HG03565 (cell line): Measurements from ENCODE around the gene GTF3C4.
A peak's percentile ranks its signal among the peaks of the same experiment; 100 is the strongest.

Source experiments
- ATAC-seq: cut with Tn5 transposase; IDR thresholded peaks from one replicate; pipeline ENCODE4 v1.9.1; 2021; ENCODE audit warnings: mild to moderate bottlenecking, moderate library complexity; ENCODE audit not compliant: unreplicated experiment

The GTF3C4 gene

GRCh38 chr9:132647806-132648205 lies 22.5 kb upstream of the GTF3C4 start:
- ATAC-seq = no peak

GRCh38 chr9:132648283-132648682 lies 22.0 kb upstream of the GTF3C4 start:
- no peak for ATAC-seq

- ATAC-seq = no peak
Measured at GRCh38 chr9:132648685-132649084, 21.6 kb upstream of the GTF3C4 start.

- no peak for ATAC-seq
Measured at GRCh38 chr9:132651259-132651658, 19.0 kb upstream of the GTF3C4 start.

- ATAC-seq = no peak
Measured at GRCh38 chr9:132656299-132656698, 14.0 kb upstream of the GTF3C4 start.

GRCh38 chr9:132662152-132662945 lies 7.9 kb upstream of the GTF3C4 start:
- ATAC-seq = no peak

GRCh38 chr9:132663117-132663516 lies 7.1 kb upstream of the GTF3C4 start:
- no peak for ATAC-seq

- ATAC-seq = no peak
Measured at GRCh38 chr9:132663851-132664250, 6.4 kb upstream of the GTF3C4 start.

GRCh38 chr9:132669319-132669697 lies 956 bp upstream of the GTF3C4 start:
- ATAC-seq = no peak

GRCh38 chr9:132669698-132670456 lies 387 bp upstream of the GTF3C4 start, which contains the start of gene DDX31:
Gene DDX31 (minus strand): TSS chr9:132669983. CDS start chr9:132669934, 49 bp downstream.
- ATAC-seq = peak; percentile 66

- no peak for ATAC-seq
Measured at GRCh38 chr9:132671620-132672412, 1.6 kb downstream of the GTF3C4 start.

GRCh38 chr9:132672413-132672690 lies 2.1 kb downstream of the GTF3C4 start:
- ATAC-seq = no peak

- no peak for ATAC-seq
Measured at GRCh38 chr9:132673355-132673754, 3.1 kb downstream of the GTF3C4 start.

GRCh38 chr9:132674485-132674884 lies 4.2 kb downstream of the GTF3C4 start:
- ATAC-seq = no peak

- no peak for ATAC-seq
Measured at GRCh38 chr9:132677976-132678375, 7.7 kb downstream of the GTF3C4 start.

- ATAC-seq = no peak
Measured at GRCh38 chr9:132679946-132680625, 9.8 kb downstream of the GTF3C4 start.

GRCh38 chr9:132681561-132681960 lies 11.3 kb downstream of the GTF3C4 start:
- ATAC-seq = no peak

GRCh38 chr9:132683873-132684272 lies 13.6 kb downstream of the GTF3C4 start:
- ATAC-seq = no peak

- no peak for ATAC-seq
Measured at GRCh38 chr9:132690696-132691095, 20.4 kb downstream of the GTF3C4 start.

GRCh38 chr9:132694144-132694543 lies 23.9 kb downstream of the GTF3C4 start:
- ATAC-seq = no peak

- no peak for ATAC-seq
Measured at GRCh38 chr9:132697230-132697629, 27.0 kb downstream of the GTF3C4 start.
